ENCODE data around the gene TPPP3.

TPPP3 gene

GRCh38 chr16:67398546-67399217 lies 5.4 kb upstream of the TPPP3 start:
- no peak overlapping the region for H3K9ac ChIP-seq (ENCODE audit: low read depth, low read length)

GRCh38 chr16:67397812-67398545 lies 4.7 kb upstream of the TPPP3 start:
- H3K36me3 ChIP-seq (ENCODE audit: control insufficient read depth, insufficient read depth, low read length), result no peaks in the 10 kb centered on the region
- peaks cover 39% of the 10 kb centered on the region for H3K27me3 ChIP-seq (ENCODE audit: control insufficient read depth, insufficient read depth, low read length)
- peaks cover 12% of the 10 kb centered on the region for H3K4me1 ChIP-seq (ENCODE audit: control insufficient read depth, insufficient read depth, low read length)
- H3K9ac ChIP-seq (ENCODE audit: low read depth, low read length), result no peak overlapping the region
- no peak overlapping the region for H3K4me3 ChIP-seq (ENCODE audit: low read depth, low read length)
- no peaks in the 10 kb centered on the region for H3K9me3 ChIP-seq (ENCODE audit: control insufficient read depth, insufficient read depth, low read length)

More at GRCh38 chr16:67398546-67399217, 5.4 kb upstream of the TPPP3 start:
- Histone ChIP-seq H3K36me3 (ENCODE audit: control insufficient read depth, insufficient read depth, low read length) (no peaks in the 10 kb centered on the region), H3K4me3 (ENCODE audit: low read depth, low read length) (no peak overlapping the region), H3K4me1 (ENCODE audit: control insufficient read depth, insufficient read depth, low read length) (peaks cover 12% of the 10 kb centered on the region), H3K9me3 (ENCODE audit: control insufficient read depth, insufficient read depth, low read length) (no peaks in the 10 kb centered on the region), H3K27me3 (ENCODE audit: control insufficient read depth, insufficient read depth, low read length) (peaks cover 33% of the 10 kb centered on the region)

DNA sequence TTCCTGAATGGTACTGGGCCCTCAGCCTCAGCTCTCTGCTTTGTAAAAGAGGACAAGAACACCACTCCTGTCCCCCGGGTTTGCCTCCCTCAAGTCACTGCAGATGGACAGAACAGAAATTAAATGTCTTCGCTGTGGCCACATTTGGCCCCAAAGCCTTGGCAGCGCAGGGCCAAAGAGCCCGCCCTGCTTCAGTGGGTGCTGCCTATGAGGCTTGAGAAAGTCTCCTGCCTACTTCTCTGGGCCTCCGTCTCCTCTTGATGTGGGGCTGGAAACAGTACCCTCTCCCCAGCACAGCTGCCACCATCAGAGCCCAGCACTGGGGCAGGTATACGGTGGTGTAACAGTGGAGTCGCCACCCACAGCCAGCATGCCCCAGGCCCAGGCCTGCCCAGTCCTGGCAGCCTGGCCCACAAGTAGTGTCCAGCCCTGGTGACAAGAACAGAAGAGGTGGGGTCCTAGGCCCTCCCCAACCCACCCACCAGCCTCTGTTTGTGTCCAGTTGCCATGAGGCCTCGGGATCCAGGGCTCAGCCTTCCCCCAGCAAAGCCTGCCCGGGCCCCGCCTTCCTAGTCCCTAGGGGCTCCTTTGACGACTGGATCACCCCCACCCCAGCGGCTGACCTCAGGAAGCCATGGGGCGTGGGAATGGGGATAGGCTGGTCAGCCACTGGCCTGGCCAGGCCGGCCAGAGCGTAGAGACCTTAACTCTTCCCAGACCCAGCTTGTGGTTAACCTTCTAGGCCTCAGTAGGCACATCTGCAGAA lies 3.9 kb upstream of the TPPP3 start:
- no peak overlapping the region for H3K9ac ChIP-seq (ENCODE audit: low read depth, low read length)
- H3K36me3 ChIP-seq (ENCODE audit: control insufficient read depth, insufficient read depth, low read length), result no peaks in the 10 kb centered on the region
- H3K27me3 ChIP-seq (ENCODE audit: control insufficient read depth, insufficient read depth, low read length), result peaks cover 46% of the 10 kb centered on the region
- peaks cover 12% of the 10 kb centered on the region for H3K4me1 ChIP-seq (ENCODE audit: control insufficient read depth, insufficient read depth, low read length)
- no peaks in the 10 kb centered on the region for H3K9me3 ChIP-seq (ENCODE audit: control insufficient read depth, insufficient read depth, low read length)
- peak overlapping the region; percentile 37 for H3K4me3 ChIP-seq (ENCODE audit: low read depth, low read length)

DNA sequence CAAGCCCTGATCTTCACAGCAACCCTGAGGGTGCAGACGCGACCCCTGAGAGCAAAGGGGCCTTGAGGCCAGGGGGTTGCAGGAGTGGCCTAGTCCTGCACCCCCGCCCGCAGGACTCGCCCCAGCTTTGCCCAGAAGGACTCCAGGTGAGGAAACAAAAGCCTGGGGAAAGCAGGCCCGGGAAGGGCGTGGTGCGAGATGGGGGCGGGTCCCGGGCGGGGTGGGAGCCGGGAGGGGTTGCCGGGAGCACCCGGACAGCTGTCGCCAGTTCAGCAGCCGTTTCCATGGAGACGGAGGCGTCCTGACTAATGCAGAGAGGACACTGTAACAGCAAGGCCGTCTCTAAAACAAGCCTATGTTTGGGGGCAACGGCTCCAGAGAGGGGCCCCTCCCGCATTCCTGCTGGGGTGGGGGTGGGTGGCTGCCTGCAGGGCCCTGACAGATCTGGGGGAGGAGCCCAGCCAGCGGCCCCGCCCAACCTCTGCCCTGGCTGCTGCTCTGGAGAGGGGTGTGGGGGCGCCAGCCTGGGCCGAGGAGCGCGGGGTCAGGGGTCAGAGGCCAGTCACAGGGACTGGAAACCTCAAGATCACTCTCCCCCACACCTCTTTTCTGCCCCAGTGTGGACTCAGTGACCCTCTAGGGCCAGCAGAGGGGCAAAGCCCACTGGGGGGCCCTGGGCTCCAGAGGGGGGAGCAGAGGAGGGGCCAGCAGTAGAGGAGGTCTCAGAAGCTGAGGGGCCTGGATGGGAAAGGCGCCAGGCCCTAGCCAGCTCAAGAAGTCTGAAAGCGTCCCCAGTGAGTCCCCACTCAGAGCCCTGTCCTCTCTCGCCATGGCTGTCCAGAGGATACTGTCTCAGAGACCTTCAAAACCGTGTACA lies 3.1 kb upstream of the TPPP3 start:
- no peaks in the 10 kb centered on the region for H3K36me3 ChIP-seq (ENCODE audit: control insufficient read depth, insufficient read depth, low read length)
- no peak overlapping the region for H3K9ac ChIP-seq (ENCODE audit: low read depth, low read length)
- no peaks in the 10 kb centered on the region for H3K9me3 ChIP-seq (ENCODE audit: control insufficient read depth, insufficient read depth, low read length)
- peaks cover 46% of the 10 kb centered on the region for H3K27me3 ChIP-seq (ENCODE audit: control insufficient read depth, insufficient read depth, low read length)
- peaks cover 12% of the 10 kb centered on the region for H3K4me1 ChIP-seq (ENCODE audit: control insufficient read depth, insufficient read depth, low read length)
- H3K4me3 ChIP-seq (ENCODE audit: low read depth, low read length), result peak overlapping the region; percentile 37

GRCh38 chr16:67395458-67396158 lies 2.3 kb upstream of the TPPP3 start:
- H3K4me1 ChIP-seq (ENCODE audit: control insufficient read depth, insufficient read depth, low read length), result peaks cover 12% of the 10 kb centered on the region
- H3K4me3 ChIP-seq (ENCODE audit: low read depth, low read length), result peak overlapping the region; percentile 59
- H3K9ac ChIP-seq (ENCODE audit: low read depth, low read length), result no peak overlapping the region

GRCh38 chr16:67395105-67395457 lies 1.8 kb upstream of the TPPP3 start:
- Histone ChIP-seq H3K9me3 (ENCODE audit: control insufficient read depth, insufficient read depth, low read length) (no peaks in the 10 kb centered on the region), H3K36me3 (ENCODE audit: control insufficient read depth, insufficient read depth, low read length) (no peaks in the 10 kb centered on the region), H3K27me3 (ENCODE audit: control insufficient read depth, insufficient read depth, low read length) (peaks cover 45% of the 10 kb centered on the region), H3K4me1 (ENCODE audit: control insufficient read depth, insufficient read depth, low read length) (peaks cover 12% of the 10 kb centered on the region), H3K9ac (ENCODE audit: low read depth, low read length) (no peak overlapping the region), H3K4me3 (ENCODE audit: low read depth, low read length) (peak overlapping the region; percentile 59)

More at GRCh38 chr16:67395458-67396158, 2.3 kb upstream of the TPPP3 start:
- Histone ChIP-seq H3K27me3 (ENCODE audit: control insufficient read depth, insufficient read depth, low read length) (peaks cover 45% of the 10 kb centered on the region), H3K36me3 (ENCODE audit: control insufficient read depth, insufficient read depth, low read length) (no peaks in the 10 kb centered on the region), H3K9me3 (ENCODE audit: control insufficient read depth, insufficient read depth, low read length) (no peaks in the 10 kb centered on the region)

GRCh38 chr16:67394155-67395104 lies 1.1 kb upstream of the TPPP3 start:
- Histone ChIP-seq H3K9me3 (ENCODE audit: control insufficient read depth, insufficient read depth, low read length) (no peaks in the 10 kb centered on the region), H3K4me1 (ENCODE audit: control insufficient read depth, insufficient read depth, low read length) (peaks cover 12% of the 10 kb centered on the region), H3K9ac (ENCODE audit: low read depth, low read length) (no peak overlapping the region), H3K27me3 (ENCODE audit: control insufficient read depth, insufficient read depth, low read length) (peaks cover 45% of the 10 kb centered on the region), H3K4me3 (ENCODE audit: low read depth, low read length) (peak overlapping the region; percentile 59), H3K36me3 (ENCODE audit: control insufficient read depth, insufficient read depth, low read length) (no peaks in the 10 kb centered on the region)

- H3K36me3 ChIP-seq (ENCODE audit: control insufficient read depth, insufficient read depth, low read length), result no peaks in the 10 kb centered on the region
- H3K9ac ChIP-seq (ENCODE audit: low read depth, low read length), result no peak overlapping the region
- H3K4me3 ChIP-seq (ENCODE audit: low read depth, low read length), result peak overlapping the region; percentile 59
- H3K4me1 ChIP-seq (ENCODE audit: control insufficient read depth, insufficient read depth, low read length), result peaks cover 12% of the 10 kb centered on the region
- peaks cover 43% of the 10 kb centered on the region for H3K27me3 ChIP-seq (ENCODE audit: control insufficient read depth, insufficient read depth, low read length)
- no peaks in the 10 kb centered on the region for H3K9me3 ChIP-seq (ENCODE audit: control insufficient read depth, insufficient read depth, low read length)
Measured at GRCh38 chr16:67393788-67394154, 473 bp upstream of the TPPP3 start.

DNA sequence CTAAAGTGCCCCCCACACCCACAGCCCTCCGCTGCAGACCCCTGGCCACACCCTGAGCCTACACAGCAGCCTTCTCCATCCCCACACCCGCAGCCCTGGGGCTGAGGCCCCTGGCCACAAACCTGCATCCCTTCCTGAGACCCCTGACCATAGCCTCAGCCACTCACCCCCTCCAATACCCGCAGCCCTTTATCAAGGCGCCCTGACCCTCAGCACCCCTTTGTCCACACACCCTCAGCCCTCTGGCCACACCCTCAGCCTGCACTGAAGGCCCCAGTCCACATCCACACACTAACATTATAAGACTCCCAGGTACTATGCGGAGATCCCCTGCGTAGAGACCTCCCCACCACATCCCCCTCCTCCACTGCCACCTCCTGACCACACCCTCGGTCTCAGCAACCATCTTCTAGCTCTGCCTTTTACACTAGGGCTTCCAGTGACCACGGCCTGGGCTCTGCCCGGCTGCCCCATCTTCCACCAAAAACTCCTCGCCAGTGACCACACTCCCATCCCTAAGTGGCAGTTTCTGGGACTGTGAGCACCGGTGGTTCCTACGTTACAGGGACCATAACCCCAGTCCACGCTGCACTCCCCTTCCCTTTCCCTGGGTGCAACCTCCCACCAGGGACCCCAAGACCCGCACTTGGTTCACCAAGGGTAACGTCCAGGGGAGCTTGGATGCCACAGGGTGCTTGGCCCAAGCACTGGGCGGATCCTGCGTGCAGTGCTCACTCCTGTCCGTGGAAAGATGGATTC lies 818 bp downstream of the TPPP3 start:
- H3K9me3 ChIP-seq (ENCODE audit: control insufficient read depth, insufficient read depth, low read length), result no peaks in the 10 kb centered on the region
- H3K9ac ChIP-seq (ENCODE audit: low read depth, low read length), result no peak overlapping the region
- peaks cover 12% of the 10 kb centered on the region for H3K4me1 ChIP-seq (ENCODE audit: control insufficient read depth, insufficient read depth, low read length)
- no peaks in the 10 kb centered on the region for H3K36me3 ChIP-seq (ENCODE audit: control insufficient read depth, insufficient read depth, low read length)
- peak overlapping the region; percentile 59 for H3K4me3 ChIP-seq (ENCODE audit: low read depth, low read length)
- H3K27me3 ChIP-seq (ENCODE audit: control insufficient read depth, insufficient read depth, low read length), result peaks cover 37% of the 10 kb centered on the region
